ENCODE data around the gene FOXN3. TPM values are rescaled to one million over a fixed set of nuclear protein-coding genes. Genes with fewer than 3 reads are reported as not detected.

Gene FOXN3
- total RNA-seq, 1 donor from 2014 or later: 41.4 TPM

DNA sequence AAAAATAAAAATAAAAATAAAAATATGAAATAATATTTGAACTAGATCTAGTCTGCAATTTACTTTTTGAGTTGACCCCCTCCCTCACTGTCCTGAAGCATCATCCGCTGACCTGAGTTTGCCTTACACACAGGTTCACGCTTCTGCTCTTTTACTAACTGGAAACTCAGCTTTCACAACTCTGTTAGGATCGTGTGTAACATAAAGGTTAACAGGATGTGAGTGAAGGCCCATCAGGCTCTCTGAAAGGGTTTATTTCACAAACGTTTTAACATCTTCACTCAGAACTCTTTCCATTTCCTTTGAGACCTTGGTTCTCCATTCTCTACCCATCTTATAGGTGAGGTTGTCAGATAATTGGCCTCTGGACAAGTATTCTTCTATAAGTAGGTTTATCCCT lies 191.4 kb downstream of the FOXN3 start:
- Mint-ChIP-seq H3K4me3 (no peak overlapping the region), H3K4me1 (peaks cover 12% of the 10 kb centered on the region), H3K9me3 (no peaks in the 10 kb centered on the region), H3K36me3 (ENCODE audit: low read depth) (no peaks in the 10 kb centered on the region), H3K27ac (ENCODE audit: unreplicated experiment) (no peak overlapping the region), H3K27me3 (ENCODE audit: low read depth) (no peaks in the 10 kb centered on the region)
- no peak for DNase-seq (ENCODE audit: low read depth, low spot score)
- no peak for TF ChIP-seq CTCF (conservative IDR thresholded peaks at IDR 0.05)

- no peaks in the 10 kb centered on the region for H3K36me3 Mint-ChIP-seq (ENCODE audit: low read depth)
- H3K4me3 Mint-ChIP-seq: no peak overlapping the region
- H3K27me3 Mint-ChIP-seq (ENCODE audit: low read depth): no peaks in the 10 kb centered on the region
- TF ChIP-seq CTCF (conservative IDR thresholded peaks at IDR 0.05): no peak
- no peak overlapping the region for H3K27ac Mint-ChIP-seq (ENCODE audit: unreplicated experiment)
- no peak for DNase-seq (ENCODE audit: low read depth, low spot score)
- peaks cover 19% of the 10 kb centered on the region for H3K4me1 Mint-ChIP-seq
- H3K9me3 Mint-ChIP-seq: no peaks in the 10 kb centered on the region
Observed at GRCh38 chr14:89221109-89221810, 195.8 kb downstream of the FOXN3 start.

DNA sequence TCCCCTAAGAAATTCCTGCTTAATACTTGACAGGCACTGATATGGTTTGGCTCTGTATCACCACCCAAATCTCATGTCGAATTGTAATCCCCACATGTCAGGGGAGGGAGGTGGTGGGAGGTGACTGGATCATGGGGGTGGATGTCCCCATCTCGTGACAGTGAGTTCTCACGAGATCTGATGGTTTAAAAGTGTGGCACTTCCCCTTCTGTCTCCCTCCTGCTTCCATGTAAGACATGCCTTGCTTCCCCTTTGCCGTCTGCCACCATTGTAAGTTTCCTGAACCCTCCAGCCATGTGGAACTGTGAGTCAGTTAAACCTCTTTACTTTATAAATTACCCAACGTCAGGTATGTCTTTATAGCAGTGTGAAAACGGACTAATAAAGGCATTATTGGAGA lies 198.0 kb downstream of the FOXN3 start:
- TF ChIP-seq CTCF (conservative IDR thresholded peaks at IDR 0.05): no peak
- Mint-ChIP-seq H3K4me1 (peaks cover 16% of the 10 kb centered on the region), H3K9me3 (no peaks in the 10 kb centered on the region), H3K4me3 (no peak overlapping the region), H3K27me3 (ENCODE audit: low read depth) (no peaks in the 10 kb centered on the region), H3K36me3 (ENCODE audit: low read depth) (no peaks in the 10 kb centered on the region), H3K27ac (ENCODE audit: unreplicated experiment) (no peak overlapping the region)
- no peak for DNase-seq (ENCODE audit: low read depth, low spot score)

DNA sequence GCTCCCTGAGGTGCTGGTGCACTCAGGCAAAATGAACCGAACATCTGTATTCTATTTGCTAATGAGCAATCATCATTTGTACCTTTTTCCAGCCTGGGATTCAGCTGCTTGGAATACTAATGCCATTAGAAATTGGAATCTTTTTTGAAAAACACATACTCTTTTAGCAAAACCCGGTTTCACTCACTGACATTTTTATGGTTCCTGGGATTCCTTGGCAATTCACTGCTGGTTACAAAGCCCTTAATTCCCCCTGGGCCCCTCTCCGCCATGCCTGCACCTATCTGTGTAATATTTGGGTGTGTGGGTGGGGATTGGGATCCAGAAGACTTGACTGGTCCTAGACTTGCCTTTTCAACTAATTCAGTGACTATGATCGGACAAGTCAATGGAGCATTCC lies 199.1 kb downstream of the FOXN3 start:
- Mint-ChIP-seq H3K36me3 (ENCODE audit: low read depth) (no peaks in the 10 kb centered on the region), H3K9me3 (no peaks in the 10 kb centered on the region), H3K4me3 (no peak overlapping the region), H3K4me1 (peaks cover 16% of the 10 kb centered on the region), H3K27me3 (ENCODE audit: low read depth) (no peaks in the 10 kb centered on the region), H3K27ac (ENCODE audit: unreplicated experiment) (no peak overlapping the region)
- DNase-seq (ENCODE audit: low read depth, low spot score): no peak
- TF ChIP-seq CTCF (conservative IDR thresholded peaks at IDR 0.05): no peak

- Mint-ChIP-seq H3K27ac (ENCODE audit: unreplicated experiment) (no peak overlapping the region), H3K27me3 (ENCODE audit: low read depth) (no peaks in the 10 kb centered on the region), H3K4me3 (no peak overlapping the region), H3K36me3 (ENCODE audit: low read depth) (peaks cover 4% of the 10 kb centered on the region), H3K4me1 (peaks cover 11% of the 10 kb centered on the region), H3K9me3 (no peaks in the 10 kb centered on the region)
- no peak for DNase-seq (ENCODE audit: low read depth, low spot score)
- TF ChIP-seq CTCF (conservative IDR thresholded peaks at IDR 0.05): no peak
Observed at GRCh38 chr14:89215531-89215930, 201.5 kb downstream of the FOXN3 start.

Data from neural crest cell (in vitro differentiated cells).